ENCODE data around the gene DLG3.

DNA sequence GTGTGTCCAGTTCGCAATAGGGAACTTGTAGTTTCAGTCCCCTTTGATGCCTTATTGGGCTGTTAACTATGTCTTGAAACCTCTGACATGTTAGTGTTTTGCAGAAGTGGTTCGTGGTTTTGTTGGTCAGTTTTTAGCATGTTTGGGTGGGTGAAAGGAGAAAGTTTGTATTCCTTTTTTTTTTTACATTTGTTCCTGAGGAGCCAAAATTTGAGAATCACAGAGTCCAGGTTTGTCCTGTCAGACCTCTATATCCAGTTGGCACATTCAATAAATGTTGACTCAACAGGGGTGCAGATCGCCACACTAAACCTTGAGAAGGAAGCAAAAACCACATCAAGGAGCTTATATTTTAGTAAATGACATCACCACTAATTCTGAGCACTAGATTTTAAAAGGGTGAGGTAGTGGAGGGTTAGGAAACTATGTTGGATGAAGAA, 26.2 kb downstream of the DLG3 start:
- TF ChIP-seq, protein P1, sequence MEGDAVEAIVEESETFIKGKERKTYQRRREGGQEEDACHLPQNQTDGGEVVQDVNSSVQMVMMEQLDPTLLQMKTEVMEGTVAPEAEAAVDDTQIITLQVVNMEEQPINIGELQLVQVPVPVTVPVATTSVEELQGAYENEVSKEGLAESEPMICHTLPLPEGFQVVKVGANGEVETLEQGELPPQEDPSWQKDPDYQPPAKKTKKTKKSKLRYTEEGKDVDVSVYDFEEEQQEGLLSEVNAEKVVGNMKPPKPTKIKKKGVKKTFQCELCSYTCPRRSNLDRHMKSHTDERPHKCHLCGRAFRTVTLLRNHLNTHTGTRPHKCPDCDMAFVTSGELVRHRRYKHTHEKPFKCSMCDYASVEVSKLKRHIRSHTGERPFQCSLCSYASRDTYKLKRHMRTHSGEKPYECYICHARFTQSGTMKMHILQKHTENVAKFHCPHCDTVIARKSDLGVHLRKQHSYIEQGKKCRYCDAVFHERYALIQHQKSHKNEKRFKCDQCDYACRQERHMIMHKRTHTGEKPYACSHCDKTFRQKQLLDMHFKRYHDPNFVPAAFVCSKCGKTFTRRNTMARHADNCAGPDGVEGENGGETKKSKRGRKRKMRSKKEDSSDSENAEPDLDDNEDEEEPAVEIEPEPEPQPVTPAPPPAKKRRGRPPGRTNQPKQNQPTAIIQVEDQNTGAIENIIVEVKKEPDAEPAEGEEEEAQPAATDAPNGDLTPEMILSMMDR (IDR thresholded peaks at IDR 0.05; ENCODE audit: borderline replicate concordance, extremely low read depth, low read length, poor library complexity, severe bottlenecking): no peak
- no peak for TF ChIP-seq EZH2 (IDR thresholded peaks at IDR 0.05; ENCODE audit: borderline replicate concordance, low read depth, low read length, severe bottlenecking)
